Thymus (tissue), 11 donors: ENCODE data around the gene UQCRQ. TPM values are rescaled to one million over a fixed set of nuclear protein-coding genes. Genes with fewer than 3 reads are reported as not detected.

ENCODE experiments used
- DNase-seq, 9 donors: peaks; one replicate each; pipeline ENCODE4 v3.0.0-alpha.2; 2013; ENCODE audit warnings: low spot score in 9 of 9, low read depth in 6 of 9, missing footprints in 1 of 9
- H3K27ac ChIP-seq, 2 donors: one replicate each; pipeline ENCODE4 v1.5.1; 2013; ENCODE audit warnings: control low read depth in 1 of 2, low read depth in 1 of 2, low read length in 1 of 2, mild to moderate bottlenecking in 1 of 2, moderate library complexity in 1 of 2
- H3K27me3 ChIP-seq, 2 donors: one replicate each; pipeline ENCODE4 v1.5.1; 2013; ENCODE audit warnings: low read length in 1 of 2; ENCODE audit not compliant: control insufficient read depth in 2 of 2, insufficient read depth in 1 of 2
- H3K36me3 ChIP-seq, 2 donors: one replicate each; pipeline ENCODE4 v1.5.1; 2013; ENCODE audit warnings: low read length in 1 of 2, mild to moderate bottlenecking in 1 of 2, moderate library complexity in 1 of 2; ENCODE audit not compliant: control insufficient read depth in 2 of 2, insufficient read depth in 2 of 2
- H3K4me1 ChIP-seq, 2 donors: one replicate each; pipeline ENCODE4 v1.5.1; 2013; ENCODE audit warnings: low read length in 2 of 2; ENCODE audit not compliant: control insufficient read depth in 2 of 2, insufficient read depth in 2 of 2
- H3K4me3 ChIP-seq, 2 donors: one replicate each; pipeline ENCODE4 v1.5.1; 2013; ENCODE audit warnings: low read length in 2 of 2, control low read depth in 1 of 2, mild to moderate bottlenecking in 1 of 2
- H3K9me3 ChIP-seq, 2 donors: one replicate each; pipeline ENCODE4 v1.5.1; 2013; ENCODE audit warnings: low read length in 1 of 2, mild to moderate bottlenecking in 1 of 2; ENCODE audit not compliant: control insufficient read depth in 2 of 2, insufficient read depth in 1 of 2
- WGBS: extraction: QIAGEN DNeasy Blood & Tissue Kit; methylation state at CpG from one replicate; pipeline ENCODE4 v1.1.7; 2013; 5-methylcytosine and 5-hydroxymethylcytosine counted together
- polyA plus RNA-seq: library from polyadenylated mRNA; stranded (reverse); fragments of 200-250 nt; gene quantifications from one replicate; pipeline ENCODE4 v1.2.3, GENCODE V29; 2013
- total RNA-seq: library from RNA; stranded (reverse); fragments of 120-200 nt; gene quantifications from one replicate; pipeline ENCODE4 v1.2.4, GENCODE V29; 2013
- donor health status: healthy.

UQCRQ gene
- total and polyA plus RNA-seq, 2 donors = 232 to 399 TPM

DNA sequence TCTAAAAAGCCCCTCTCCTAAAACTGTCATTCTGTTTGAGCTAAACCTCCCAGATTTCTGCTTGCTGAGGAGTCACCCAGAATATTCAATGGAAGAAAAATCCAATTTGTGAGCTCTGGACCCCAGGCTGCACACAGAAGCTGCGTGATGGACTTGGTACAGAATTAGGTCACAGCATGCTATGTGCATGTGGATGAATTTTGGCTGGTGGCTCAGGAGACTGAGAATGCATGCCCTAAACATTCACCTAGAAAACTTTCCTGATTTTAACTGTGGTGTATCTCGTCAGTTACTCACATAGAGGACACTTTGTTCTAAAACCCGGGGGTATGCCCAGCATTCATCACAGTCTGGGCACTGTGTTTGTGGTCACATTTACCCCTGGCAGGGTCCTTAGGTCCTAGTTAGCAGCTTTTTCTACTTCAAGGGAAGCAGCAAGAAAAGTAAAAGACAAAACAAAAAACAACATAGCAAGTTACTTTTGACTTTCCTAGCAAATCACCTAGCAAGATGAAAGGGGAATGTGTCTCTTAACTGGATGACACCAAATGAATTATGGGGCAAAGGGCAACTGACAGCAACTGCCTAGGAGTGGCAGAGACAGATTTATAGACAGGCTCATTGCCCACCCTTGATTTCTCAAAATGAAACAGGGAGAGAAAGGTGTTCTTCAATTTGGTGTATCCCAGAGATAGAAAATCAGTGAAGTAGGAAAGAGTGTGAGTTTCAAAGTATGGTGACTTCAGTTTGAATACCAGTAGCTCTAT is 27.7 kb upstream of the UQCRQ start:
- Histone ChIP-seq H3K27ac (no peak overlapping the region), H3K27me3 (no peaks in the 10 kb centered on the region), H3K4me1 (no peaks in the 10 kb centered on the region), H3K9me3 (no peaks in the 10 kb centered on the region), H3K36me3 (no peaks in the 10 kb centered on the region), H3K4me3 (no peak overlapping the region)
- WGBS = 84% methylated on average over 3 of the region's 3 CpGs
- DNase-seq = no peak

DNA sequence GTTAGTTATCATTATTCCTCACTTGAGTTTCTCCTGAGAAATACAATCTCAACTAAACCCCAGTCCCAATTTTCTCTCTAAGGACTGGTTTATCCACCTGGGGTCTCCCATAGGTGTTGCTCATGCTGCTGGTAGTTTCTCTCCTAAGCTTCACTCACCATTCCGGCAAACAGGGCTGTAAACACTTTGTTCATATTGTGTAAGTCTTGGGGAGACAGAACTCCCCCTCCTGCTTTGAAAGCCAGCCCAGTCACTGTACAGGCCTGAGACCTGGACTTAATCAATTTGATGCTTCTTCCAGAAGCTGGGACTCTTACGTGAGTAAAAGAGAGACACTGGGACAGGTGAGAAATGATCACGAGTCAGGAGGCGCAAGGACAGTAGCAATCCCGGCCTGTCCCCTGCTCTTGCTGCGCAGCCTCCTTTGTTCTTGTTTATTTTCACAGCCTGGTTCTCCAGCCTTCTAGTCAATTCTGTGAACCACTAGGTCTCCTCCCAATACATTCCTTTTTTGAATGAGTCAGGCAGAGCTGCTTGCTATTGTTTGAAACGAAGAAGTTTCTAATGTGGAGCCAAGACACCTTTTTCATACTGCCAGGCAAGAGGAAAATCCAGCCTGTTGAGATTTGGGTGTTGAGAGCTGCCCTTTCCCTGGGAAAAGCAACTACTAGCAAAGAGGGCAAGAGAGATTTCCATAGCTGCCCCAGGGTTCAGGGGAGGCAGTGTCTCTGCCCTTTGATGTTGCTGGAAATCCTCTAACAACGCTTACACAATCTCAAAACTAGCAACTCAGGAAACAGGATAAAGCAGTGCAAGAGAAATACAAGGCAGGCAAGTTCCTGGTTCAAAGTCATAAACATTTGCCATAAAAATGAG is 26.8 kb upstream of the UQCRQ start:
- WGBS = 95% methylated on average over 8 of the region's 8 CpGs
- H3K27ac ChIP-seq = no peak overlapping the region
- DNase-seq = no peak

DNA sequence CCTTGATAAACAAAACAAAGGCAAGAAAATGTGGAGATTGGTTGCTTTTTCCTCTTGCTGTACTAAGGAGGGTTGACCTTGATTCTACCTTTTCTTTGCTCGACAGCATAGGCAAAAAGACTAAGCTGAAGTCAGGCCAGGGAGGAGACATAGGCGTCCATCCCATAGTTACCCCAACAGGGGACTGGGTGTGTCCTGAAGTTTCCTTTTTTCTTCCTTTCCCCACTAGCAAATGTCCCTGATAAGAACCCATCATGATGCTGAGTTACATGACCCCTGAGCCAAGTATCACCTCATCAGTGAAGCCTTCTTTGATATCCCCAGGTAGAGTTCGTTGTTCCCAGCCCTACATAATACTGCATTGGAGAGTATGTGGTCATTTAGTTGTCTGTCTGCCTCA is 26.1 kb upstream of the UQCRQ start:
- no peak overlapping the region for H3K4me3 ChIP-seq
- no peak overlapping the region for H3K27ac ChIP-seq
- WGBS = 95% methylated on average over 3 of the region's 3 CpGs
- H3K9me3 ChIP-seq = no peaks in the 10 kb centered on the region
- H3K4me1 ChIP-seq = no peaks in the 10 kb centered on the region
- H3K27me3 ChIP-seq = no peaks in the 10 kb centered on the region
- H3K36me3 ChIP-seq = no peaks in the 10 kb centered on the region
- no peak for DNase-seq

More for the DNA sequence above, 26.8 kb upstream of the UQCRQ start:
- H3K27me3 ChIP-seq = no peaks in the 10 kb centered on the region
- H3K4me1 ChIP-seq = no peaks in the 10 kb centered on the region
- no peak overlapping the region for H3K4me3 ChIP-seq
- no peaks in the 10 kb centered on the region for H3K9me3 ChIP-seq
- H3K36me3 ChIP-seq = no peaks in the 10 kb centered on the region

DNA sequence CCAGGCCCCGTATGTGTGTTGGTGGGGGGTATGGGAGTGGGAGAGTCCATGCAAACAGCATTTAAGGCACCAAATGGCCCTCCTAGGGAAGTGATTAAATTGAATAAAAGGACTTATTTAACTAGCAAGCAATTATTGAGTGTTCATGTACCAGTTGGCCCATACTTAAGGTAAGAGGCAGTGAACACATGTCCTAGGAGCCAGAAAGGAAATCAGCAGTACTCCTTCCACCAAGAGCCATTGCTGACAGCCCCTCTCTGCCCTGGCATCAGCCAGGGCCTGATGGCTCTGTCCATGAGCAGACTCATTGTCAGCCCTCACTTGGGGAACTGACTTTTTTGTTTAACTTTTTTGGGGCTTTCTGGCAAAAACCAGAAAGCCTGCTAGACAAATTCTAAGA is 25.5 kb upstream of the UQCRQ start:
- H3K4me1 ChIP-seq = no peaks in the 10 kb centered on the region
- no peak overlapping the region for H3K4me3 ChIP-seq
- no peaks in the 10 kb centered on the region for H3K36me3 ChIP-seq
- WGBS = 98% methylated on average over 1 of the region's 1 CpG
- no peak for DNase-seq
- no peak overlapping the region for H3K27ac ChIP-seq
- no peaks in the 10 kb centered on the region for H3K27me3 ChIP-seq
- H3K9me3 ChIP-seq = no peaks in the 10 kb centered on the region

DNA sequence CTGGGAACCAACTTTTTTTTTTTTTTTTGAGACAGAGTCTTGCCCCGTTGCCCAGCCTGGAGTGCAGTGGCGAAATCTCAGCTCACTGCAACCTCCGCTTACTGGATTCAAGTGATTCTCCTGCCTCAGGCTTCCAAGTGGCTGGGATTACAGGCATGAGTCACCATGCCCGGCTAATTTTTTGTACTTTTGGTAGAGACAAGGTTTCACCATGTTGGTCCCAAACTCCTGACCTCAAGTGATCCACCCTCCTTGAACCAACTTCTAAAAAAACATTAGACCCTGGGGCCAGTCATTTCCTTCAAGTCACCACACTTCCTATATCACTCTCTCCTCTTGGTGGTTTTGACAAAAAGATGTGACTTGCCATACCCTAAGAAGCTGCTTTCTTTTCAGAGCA is 25.1 kb upstream of the UQCRQ start:
- Histone ChIP-seq H3K9me3 (no peaks in the 10 kb centered on the region), H3K4me3 (no peak overlapping the region), H3K4me1 (no peaks in the 10 kb centered on the region), H3K27me3 (no peaks in the 10 kb centered on the region), H3K27ac (no peak overlapping the region), H3K36me3 (no peaks in the 10 kb centered on the region)
- WGBS = 93% methylated on average over 4 of the region's 4 CpGs
- DNase-seq = no peak

DNA sequence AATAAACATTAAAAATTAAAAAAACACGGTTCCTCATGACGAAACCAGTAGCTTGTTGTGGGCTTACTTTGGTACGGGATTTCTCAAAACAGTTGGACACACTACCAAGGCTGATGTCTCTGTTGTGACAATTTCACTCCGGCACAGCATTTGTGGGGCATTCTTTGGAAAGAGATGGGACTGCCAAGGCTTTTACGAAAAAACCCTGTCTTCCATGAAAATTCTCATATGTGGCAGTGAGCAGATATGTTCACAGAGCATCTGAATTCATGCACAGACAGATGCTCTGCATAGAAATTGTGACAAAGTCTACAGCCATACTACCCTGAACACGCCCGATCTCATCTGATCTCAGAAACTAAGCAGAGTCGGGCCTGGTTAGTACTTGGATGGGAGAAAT is 18.2 kb upstream of the UQCRQ start:
- DNase-seq = no peak
- Histone ChIP-seq H3K4me1 (no peaks in the 10 kb centered on the region), H3K36me3 (no peaks in the 10 kb centered on the region), H3K9me3 (no peaks in the 10 kb centered on the region), H3K4me3 (no peak overlapping the region), H3K27me3 (no peaks in the 10 kb centered on the region), H3K27ac (no peak overlapping the region)
- 97% methylated on average over 8 of the region's 8 CpGs for WGBS

DNA sequence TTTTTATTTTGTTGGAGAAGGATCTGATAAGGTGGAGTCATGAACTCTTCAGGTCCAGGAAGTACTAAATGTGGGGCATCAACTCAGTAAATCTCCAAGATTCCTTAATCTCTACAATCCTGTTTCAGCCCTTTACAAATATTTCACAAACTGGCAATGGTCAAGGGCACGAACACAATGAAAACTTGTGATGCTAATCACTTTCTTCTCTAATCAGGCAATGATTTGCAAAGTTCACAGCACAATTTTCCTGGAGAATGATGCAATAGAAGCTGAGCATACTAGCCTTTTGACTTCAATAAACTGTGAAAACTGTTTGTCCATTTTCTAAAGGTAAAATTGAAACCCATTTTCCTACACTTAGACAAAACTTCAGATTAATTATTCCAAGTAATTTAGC is 17.1 kb upstream of the UQCRQ start:
- Histone ChIP-seq H3K4me1 (no peaks in the 10 kb centered on the region), H3K36me3 (no peaks in the 10 kb centered on the region), H3K27ac (no peak overlapping the region), H3K9me3 (no peaks in the 10 kb centered on the region), H3K27me3 (no peaks in the 10 kb centered on the region), H3K4me3 (no peak overlapping the region)
- DNase-seq = no peak
- 95% methylated on average over 1 of the region's 1 CpG for WGBS

DNA sequence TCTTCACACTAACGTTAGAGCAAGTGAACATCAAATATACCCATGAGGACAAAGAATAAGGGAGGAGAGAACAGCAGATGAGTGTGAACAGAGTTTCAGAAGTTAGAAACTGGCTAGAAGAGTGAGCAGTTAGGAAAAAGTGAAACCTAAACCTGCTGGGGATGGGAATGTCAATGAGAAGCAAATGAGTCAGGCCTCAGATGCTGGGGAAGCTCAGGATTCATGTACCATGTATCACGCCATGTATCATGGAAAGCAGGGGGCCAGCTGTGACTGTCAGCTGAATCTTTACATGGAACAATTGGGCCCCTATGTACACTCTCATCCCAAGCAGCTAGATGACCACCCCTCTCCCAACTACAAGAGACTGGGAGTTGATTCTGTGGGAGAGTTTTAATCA is 16.4 kb upstream of the UQCRQ start:
- H3K4me1 ChIP-seq = no peaks in the 10 kb centered on the region
- DNase-seq = no peak
- H3K27ac ChIP-seq = no peak overlapping the region
- H3K27me3 ChIP-seq = no peaks in the 10 kb centered on the region
- no peak overlapping the region for H3K4me3 ChIP-seq
- no peaks in the 10 kb centered on the region for H3K9me3 ChIP-seq
- WGBS = 96% methylated on average over 2 of the region's 2 CpGs
- H3K36me3 ChIP-seq = no peaks in the 10 kb centered on the region

DNA sequence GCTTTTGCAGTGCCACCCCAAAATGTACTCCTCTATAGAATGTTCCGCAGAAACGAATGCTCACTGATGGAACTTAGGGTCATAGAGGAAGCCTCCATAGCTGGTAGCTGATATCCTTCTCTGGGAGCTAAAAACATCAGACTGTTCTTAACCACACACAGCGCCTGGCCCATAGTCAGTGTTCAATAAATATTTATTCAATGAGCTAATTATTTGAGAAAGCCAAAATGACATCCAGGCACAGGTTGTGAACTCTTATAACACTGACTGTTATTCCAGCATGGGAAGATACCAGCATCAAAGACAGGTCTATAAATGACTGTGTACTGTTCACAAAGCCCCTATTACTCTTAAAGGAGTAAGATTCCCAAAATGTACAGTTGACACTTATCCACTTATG is 13.1 kb upstream of the UQCRQ start:
- WGBS = 99% methylated on average over 3 of the region's 3 CpGs
- DNase-seq = no peak
- H3K36me3 ChIP-seq = no peaks in the 10 kb centered on the region
- no peak overlapping the region for H3K4me3 ChIP-seq
- no peaks in the 10 kb centered on the region for H3K9me3 ChIP-seq
- H3K27ac ChIP-seq = no peak overlapping the region
- no peaks in the 10 kb centered on the region for H3K4me1 ChIP-seq
- H3K27me3 ChIP-seq = no peaks in the 10 kb centered on the region
